Caco-2 (cell line): Measurements from ENCODE around the gene PRTN3. TPM values are rescaled to one million over a fixed set of nuclear protein-coding genes. Genes with fewer than 3 reads are reported as not detected.

Source experiments
- Bru-seq: library from RNA; stranded (reverse); fragments of 400-500 nt; gene quantifications from one replicate; lab custom pipeline; 2021; lab: Mats Ljungman, UMichigan
- BruChase-seq, 2 experiments: library from RNA; stranded (reverse); fragments of 400-500 nt; gene quantifications; one replicate each; lab custom pipeline; 2021; lab: Mats Ljungman, UMichigan
- BruUV-seq: library from RNA; stranded (reverse); fragments of 400-500 nt; replicated peaks from 2 replicates; lab custom pipeline; 2021; lab: Mats Ljungman, UMichigan
- CTCF ChIA-PET: fragments of 300-600 bp; sonication (Branson Sonifier 250); formaldehyde crosslinking; loops from one replicate; lab custom pipeline; 2022; ENCODE audit warnings: antibody characterized with exemption; lab: Charles Lee
- POLR2A ChIA-PET: fragments of 300-600 bp; sonication (Branson Sonifier 250); formaldehyde crosslinking; loops from one replicate; lab custom pipeline; 2022; ENCODE audit warnings: antibody characterized with exemption; lab: Charles Lee
- DNase-seq, 2 experiments: peaks; one replicate each; pipeline versions ENCODE4 v3.0.0 to v3.0.0-alpha.2; 2020 to 2022
- H3K27me3 ChIP-seq: replicated peaks from 2 replicates; pipeline ENCODE4 v1.6.0; 2011; ENCODE audit warnings: low read length; ENCODE audit not compliant: control insufficient read depth, insufficient read depth
- H3K36me3 ChIP-seq: 2 replicates; pipeline ENCODE4 v1.5.1; 2011; ENCODE audit warnings: low read length; ENCODE audit not compliant: control insufficient read depth, insufficient read depth
- H3K4me1 ChIP-seq: fragments of 250-450 bp; sonication (Bioruptor Pico); 2 replicates; pipeline ENCODE4 v1.5.1; 2020; ENCODE audit warnings: mild to moderate bottlenecking
- H3K4me3 ChIP-seq: 2 replicates; pipeline ENCODE4 v1.5.1; 2011; ENCODE audit warnings: low read depth, mild to moderate bottlenecking, control low read depth, low read length
- H3K9me3 ChIP-seq: fragments of 250-450 bp; sonication (Bioruptor Pico); 2 replicates; pipeline ENCODE4 v1.5.1; 2020; ENCODE audit warnings: mild to moderate bottlenecking, moderate library complexity
- H3K27ac Mint-ChIP-seq: one replicate; pipeline ENCODE4 v1.8.0; 2022; ENCODE audit warnings: mixed read lengths; ENCODE audit not compliant: unreplicated experiment
- H3K27me3 Mint-ChIP-seq: one replicate; pipeline ENCODE4 v1.8.0; 2022; ENCODE audit warnings: mixed read lengths; ENCODE audit not compliant: insufficient read depth, unreplicated experiment
- H3K36me3 Mint-ChIP-seq: one replicate; pipeline ENCODE4 v1.8.0; 2022; ENCODE audit warnings: mild to moderate bottlenecking, mixed read lengths; ENCODE audit not compliant: insufficient read depth, unreplicated experiment
- H3K4me1 Mint-ChIP-seq: one replicate; pipeline ENCODE4 v1.8.0; 2022; ENCODE audit warnings: low read depth, mixed read lengths; ENCODE audit not compliant: unreplicated experiment
- H3K4me3 Mint-ChIP-seq: one replicate; pipeline ENCODE4 v1.8.0; 2022; ENCODE audit warnings: mild to moderate bottlenecking, moderate library complexity, mixed read lengths; ENCODE audit not compliant: unreplicated experiment
- H3K9me3 Mint-ChIP-seq: one replicate; pipeline ENCODE4 v1.8.0; 2022; ENCODE audit warnings: mixed read lengths; ENCODE audit not compliant: unreplicated experiment
- intact Hi-C: fragments of 100-400 bp; cut with micrococcal nuclease; formaldehyde crosslinking; loops from one replicate; pipeline ENCODE4 v1.10.0; 2022; ENCODE audit not compliant: unreplicated experiment
- long read RNA-seq: library from polyadenylated mRNA; stranded (forward); transcript quantifications from one replicate; pipeline ENCODE4 v2.0.0, GENCODE V29; 2022
- total RNA-seq: library from RNA; stranded (reverse); gene quantifications from 2 replicates; pipeline ENCODE4 v1.2.3, GENCODE V29; 2022
- TF ChIP-seq, protein P1 (sequence below), 2 experiments: fragments of 200-600 bp in 1 of 2; IDR thresholded peaks; 1 replicate in 1 of 2; 2 replicates in 1 of 2; pipeline versions ENCODE4 v1.5.1 to v1.8.0; 2011 to 2022; ENCODE audit warnings: antibody characterized with exemption in 1 of 2, control low read depth in 1 of 2, inconsistent platforms in 1 of 2, low read depth in 1 of 2, low read length in 1 of 2, mild to moderate bottlenecking in 1 of 2, moderate library complexity in 1 of 2; ENCODE audit not compliant: insufficient read depth in 1 of 2, severe bottlenecking in 1 of 2, unreplicated experiment in 1 of 2

PRTN3 gene
- total RNA-seq (0.29 TPM in 1 of 2 replicates, not detected in the other), Bru-seq, nascent RNA (not detected), BruChase-seq, experiment 1, labeled RNA remaining after a 2-hour chase (not detected), BruChase-seq, experiment 2, labeled RNA remaining after a 6-hour chase (percentile 15 among the genes with signal in this experiment)
- long read RNA-seq, partial matches to known transcripts: 1 of 1 reads
- long read RNA-seq, other reads (novel, unspliced or antisense): 0 of 1 reads

GRCh38 chr19:840519-841206 is at the start of gene PRTN3:
PRTN3 (plus strand) TSS chr19:840999; CDS start chr19:841009, 10 bp downstream.
- no peak within 1 kb of the TSS for H3K27ac Mint-ChIP-seq
- no peaks in the 10 kb centered on the region for H3K9me3 ChIP-seq
- H3K4me3 ChIP-seq: no peak within 1 kb of the TSS
- ChIA-PET CTCF (no interaction called here), POLR2A (no interaction called here)
- H3K9me3 Mint-ChIP-seq: peaks cover 9% of the 10 kb centered on the region
- H3K4me1 Mint-ChIP-seq: no peaks in the 10 kb centered on the region
- H3K36me3 Mint-ChIP-seq: peaks cover 13% of the 10 kb centered on the region
- H3K4me3 Mint-ChIP-seq: peak within 1 kb of the TSS; percentile 20
- no peaks in the 10 kb centered on the region for H3K36me3 ChIP-seq
- BruUV-seq: no TSS peak
- no peak for DNase-seq
- intact Hi-C loops: no loop called here
- peaks cover 7% of the 10 kb centered on the region for H3K27me3 Mint-ChIP-seq
- TF ChIP-seq, protein P1, sequence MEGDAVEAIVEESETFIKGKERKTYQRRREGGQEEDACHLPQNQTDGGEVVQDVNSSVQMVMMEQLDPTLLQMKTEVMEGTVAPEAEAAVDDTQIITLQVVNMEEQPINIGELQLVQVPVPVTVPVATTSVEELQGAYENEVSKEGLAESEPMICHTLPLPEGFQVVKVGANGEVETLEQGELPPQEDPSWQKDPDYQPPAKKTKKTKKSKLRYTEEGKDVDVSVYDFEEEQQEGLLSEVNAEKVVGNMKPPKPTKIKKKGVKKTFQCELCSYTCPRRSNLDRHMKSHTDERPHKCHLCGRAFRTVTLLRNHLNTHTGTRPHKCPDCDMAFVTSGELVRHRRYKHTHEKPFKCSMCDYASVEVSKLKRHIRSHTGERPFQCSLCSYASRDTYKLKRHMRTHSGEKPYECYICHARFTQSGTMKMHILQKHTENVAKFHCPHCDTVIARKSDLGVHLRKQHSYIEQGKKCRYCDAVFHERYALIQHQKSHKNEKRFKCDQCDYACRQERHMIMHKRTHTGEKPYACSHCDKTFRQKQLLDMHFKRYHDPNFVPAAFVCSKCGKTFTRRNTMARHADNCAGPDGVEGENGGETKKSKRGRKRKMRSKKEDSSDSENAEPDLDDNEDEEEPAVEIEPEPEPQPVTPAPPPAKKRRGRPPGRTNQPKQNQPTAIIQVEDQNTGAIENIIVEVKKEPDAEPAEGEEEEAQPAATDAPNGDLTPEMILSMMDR (IDR thresholded peaks at IDR 0.05; ENCODE audit: insufficient read depth in 1 of 2, low read depth in 1 of 2, low read length in 1 of 2, severe bottlenecking in 1 of 2, unreplicated experiment in 1 of 2): no peak
- no peaks in the 10 kb centered on the region for H3K4me1 ChIP-seq
- no peaks in the 10 kb centered on the region for H3K27me3 ChIP-seq

DNA sequence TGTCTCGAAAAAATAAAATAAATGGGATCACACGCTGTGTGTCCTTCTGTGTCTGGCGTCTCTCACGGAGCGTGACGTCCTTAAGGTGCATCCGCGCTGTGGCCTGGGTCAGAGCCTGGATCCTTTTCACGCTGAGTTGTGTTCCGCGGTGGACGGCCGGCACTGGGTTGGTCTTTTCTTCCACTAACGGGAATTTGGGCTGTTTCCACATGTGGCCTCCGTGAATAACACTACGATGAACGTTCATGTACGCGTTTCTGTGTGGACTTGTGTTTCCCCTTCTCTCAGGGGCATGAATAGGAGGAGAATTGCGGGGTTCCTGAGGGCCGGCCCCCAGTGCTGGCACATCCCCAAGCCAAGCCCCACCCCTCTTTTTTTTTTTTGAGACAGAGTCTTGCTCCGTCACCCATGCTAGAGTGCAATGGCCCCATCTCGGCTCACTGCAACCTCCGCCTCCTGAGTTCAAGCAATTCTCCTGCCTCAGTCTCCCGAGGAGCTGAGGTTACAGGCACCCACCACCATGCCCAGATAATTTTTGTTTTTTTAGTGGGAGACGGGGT is 49.7 kb upstream of the PRTN3 start:
- no peaks in the 10 kb centered on the region for H3K27me3 ChIP-seq
- intact Hi-C loops: no loop called here
- H3K4me3 ChIP-seq: no peak overlapping the region
- Mint-ChIP-seq H3K4me3 (no peak overlapping the region), H3K27ac (no peak overlapping the region), H3K27me3 (no peaks in the 10 kb centered on the region), H3K4me1 (peaks cover 12% of the 10 kb centered on the region), H3K36me3 (peaks cover 73% of the 10 kb centered on the region), H3K9me3 (no peaks in the 10 kb centered on the region)
- H3K36me3 ChIP-seq: no peaks in the 10 kb centered on the region; the same call in 1 of the 2 replicates
- CTCF ChIA-PET: no interaction called here
- H3K9me3 ChIP-seq: no peaks in the 10 kb centered on the region
- peaks cover 5% of the 10 kb centered on the region; the same call in 1 of the 2 replicates for H3K4me1 ChIP-seq
- TF ChIP-seq, protein P1 (IDR thresholded peaks at IDR 0.05; ENCODE audit: insufficient read depth in 1 of 2, low read depth in 1 of 2, low read length in 1 of 2, severe bottlenecking in 1 of 2, unreplicated experiment in 1 of 2): no peak
- no TSS peak for BruUV-seq
- no peak for DNase-seq
- POLR2A ChIA-PET: no interaction called here

GRCh38 chr19:791567-792305 is 49.1 kb upstream of the PRTN3 start:
- no peaks in the 10 kb centered on the region; the same call in 1 of the 2 replicates for H3K36me3 ChIP-seq
- Mint-ChIP-seq H3K4me3 (no peak overlapping the region), H3K36me3 (peaks cover 69% of the 10 kb centered on the region), H3K4me1 (peaks cover 12% of the 10 kb centered on the region), H3K9me3 (no peaks in the 10 kb centered on the region), H3K27me3 (no peaks in the 10 kb centered on the region), H3K27ac (no peak overlapping the region)
- DNase-seq: no peak
- ChIA-PET CTCF (no interaction called here), POLR2A (no interaction called here)
- TF ChIP-seq, protein P1 (IDR thresholded peaks at IDR 0.05; ENCODE audit: insufficient read depth in 1 of 2, low read depth in 1 of 2, low read length in 1 of 2, severe bottlenecking in 1 of 2, unreplicated experiment in 1 of 2): no peak
- no TSS peak for BruUV-seq
- no peaks in the 10 kb centered on the region for H3K27me3 ChIP-seq
- H3K4me3 ChIP-seq: no peak overlapping the region
- H3K9me3 ChIP-seq: no peaks in the 10 kb centered on the region
- peaks cover 5% of the 10 kb centered on the region; the same call in 1 of the 2 replicates for H3K4me1 ChIP-seq
- intact Hi-C loops: no loop called here
